NCI-H187 treated with DMSO at 0.1 percent for 48 hours (cell line): ENCODE data around the gene GPN2.
"Not testable (repeated sequence)": the region's sequence is repeated elsewhere in the genome, so short reads cannot be mapped to it uniquely, and the experiment has no call there.

Source experiments
- DNase-seq: peaks from one replicate; lab custom pipeline; 2025; lab: John Stamatoyannopoulos, UW

GPN2 gene

DNA sequence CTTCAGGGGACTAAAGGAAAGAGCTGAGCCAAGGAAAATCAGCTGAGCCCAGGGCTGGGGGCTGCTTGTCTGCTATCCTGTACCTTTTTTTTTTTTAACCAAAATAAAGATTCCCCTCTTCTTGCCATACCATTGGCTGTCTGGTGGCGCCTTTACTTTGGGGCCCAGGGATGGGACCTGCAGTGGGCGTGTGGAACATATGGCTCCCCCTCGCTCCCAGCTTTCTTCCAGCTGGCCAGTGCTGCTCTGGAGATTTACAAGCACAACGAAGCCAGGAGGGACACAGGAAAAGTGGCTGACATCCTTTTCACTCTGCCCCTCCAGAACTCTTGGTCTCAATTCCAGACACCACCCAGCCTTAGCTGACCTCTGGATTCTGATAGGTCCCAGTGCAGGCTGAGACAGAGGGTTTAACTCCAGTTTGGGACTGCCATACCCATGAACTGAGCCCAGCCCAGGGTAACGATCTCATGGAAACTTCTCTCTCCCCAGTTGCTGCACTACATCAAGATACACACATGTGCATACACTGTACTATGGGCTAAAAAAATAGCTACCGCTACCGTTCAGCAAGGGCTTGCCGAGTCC is 32.5 kb downstream of the GPN2 start:
- no peak for DNase-seq

DNA sequence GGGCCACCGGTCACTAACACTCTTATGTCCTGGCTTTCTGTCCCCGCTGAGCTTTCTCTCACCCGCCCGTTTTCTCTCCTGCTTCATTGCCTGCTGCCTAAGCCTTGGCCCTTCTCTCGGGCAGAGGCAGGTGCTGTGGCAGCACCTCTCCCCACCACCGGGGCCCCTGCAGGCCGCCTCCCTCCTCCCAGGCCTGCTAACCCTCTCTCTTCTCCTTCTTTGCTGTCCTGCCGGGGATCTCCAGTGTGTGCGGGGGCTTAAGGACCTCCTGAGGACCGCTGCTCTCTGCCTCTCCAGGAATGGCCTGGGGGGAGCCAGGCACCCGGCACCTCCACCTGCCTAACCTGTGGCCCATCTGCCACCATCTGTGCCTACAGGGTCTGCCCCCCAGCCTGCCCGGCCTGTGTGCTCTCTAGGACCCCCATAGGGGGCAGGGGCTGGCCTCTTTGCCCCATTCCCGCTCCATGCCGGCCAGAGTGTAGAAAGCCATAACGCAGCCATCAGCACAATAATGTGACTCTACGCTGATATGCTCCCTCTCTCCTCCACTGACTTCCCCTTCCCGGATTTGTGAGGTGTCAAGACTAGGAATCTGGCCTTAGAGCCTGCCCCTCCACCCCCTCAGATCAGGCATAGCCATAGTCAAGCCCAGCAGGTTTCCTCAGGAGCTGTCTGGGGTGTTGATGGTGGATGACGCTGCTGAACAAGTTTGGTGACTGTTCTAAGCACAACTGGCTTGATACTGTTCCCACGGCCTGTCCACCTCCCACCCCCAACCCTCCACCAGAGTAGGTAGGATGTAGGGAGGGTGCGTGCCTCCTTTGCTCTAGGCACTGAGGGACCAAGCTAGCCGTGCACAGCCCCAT is 33.2 kb downstream of the GPN2 start:
- no peak for DNase-seq

GRCh38 chr1:26856181-26856580 is 33.9 kb downstream of the GPN2 start:
- DNase-seq, result no peak

GRCh38 chr1:26855636-26856035 is 34.4 kb downstream of the GPN2 start:
- DNase-seq, result no peak

GRCh38 chr1:26854906-26855305 is 35.2 kb downstream of the GPN2 start:
- DNase-seq, result no peak

DNA sequence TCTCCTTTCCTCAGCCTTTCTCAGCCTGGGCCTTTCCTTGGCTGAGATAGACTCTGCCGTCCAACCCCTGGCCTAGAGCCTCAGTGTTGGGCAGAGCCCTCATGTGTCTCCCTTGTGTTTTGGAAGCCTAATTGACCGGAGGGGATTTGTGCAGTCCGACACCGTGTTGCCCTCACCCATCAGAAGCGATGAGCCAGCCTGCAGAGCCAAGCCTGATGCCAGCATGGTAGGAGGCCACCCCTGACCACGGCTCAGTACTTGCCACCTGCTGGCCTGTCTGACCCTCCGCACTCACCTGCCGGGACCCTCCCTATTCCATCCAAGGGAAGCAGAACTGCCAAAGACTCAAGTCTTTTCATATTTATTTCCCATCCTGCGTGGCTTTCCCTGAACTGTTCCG is 36.5 kb downstream of the GPN2 start:
- no peak for DNase-seq

- DNase-seq, result no peak
Measured at GRCh38 chr1:26853156-26853555, 36.9 kb downstream of the GPN2 start.

- no peak for DNase-seq
Measured at GRCh38 chr1:26852701-26853100, 37.4 kb downstream of the GPN2 start.

- no peak for DNase-seq
Measured at GRCh38 chr1:26851106-26851684, 38.9 kb downstream of the GPN2 start.

GRCh38 chr1:26848941-26849774 is 40.9 kb downstream of the GPN2 start:
- no peak for DNase-seq

- DNase-seq, result no peak
Measured at GRCh38 chr1:26848499-26848898, 41.6 kb downstream of the GPN2 start.

- DNase-seq, result not testable (repeated sequence)
Measured at GRCh38 chr1:26847826-26848225, 42.3 kb downstream of the GPN2 start.

GRCh38 chr1:26844424-26845196 is 45.5 kb downstream of the GPN2 start:
- no peak for DNase-seq

- DNase-seq, result no peak
Measured at GRCh38 chr1:26839779-26840178, 50.3 kb downstream of the GPN2 start.

GRCh38 chr1:26839339-26839722 is 50.8 kb downstream of the GPN2 start:
- DNase-seq, result no peak

GRCh38 chr1:26838474-26839338 is 51.4 kb downstream of the GPN2 start:
- no peak for DNase-seq

DNA sequence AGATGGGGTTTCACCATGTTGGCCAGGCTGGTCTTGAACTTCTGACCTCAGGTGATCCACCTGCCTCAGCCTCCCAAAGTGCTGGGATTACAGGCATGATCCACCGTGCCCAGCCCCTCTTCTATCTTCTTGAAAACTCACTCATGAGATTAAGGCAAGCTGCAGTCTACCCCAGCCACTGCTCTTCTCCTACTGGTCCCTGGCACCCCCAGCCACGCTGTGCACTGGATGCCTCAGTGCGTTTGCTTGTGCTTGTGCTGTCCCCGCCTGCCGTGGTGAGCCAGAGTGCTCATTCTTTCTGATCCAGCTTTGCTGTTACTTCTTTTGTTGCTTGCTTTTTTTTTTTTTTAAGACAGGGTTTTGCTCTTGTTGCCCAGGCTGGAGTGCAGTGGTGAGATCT is 52.4 kb downstream of the GPN2 start:
- not testable (repeated sequence) for DNase-seq

DNA sequence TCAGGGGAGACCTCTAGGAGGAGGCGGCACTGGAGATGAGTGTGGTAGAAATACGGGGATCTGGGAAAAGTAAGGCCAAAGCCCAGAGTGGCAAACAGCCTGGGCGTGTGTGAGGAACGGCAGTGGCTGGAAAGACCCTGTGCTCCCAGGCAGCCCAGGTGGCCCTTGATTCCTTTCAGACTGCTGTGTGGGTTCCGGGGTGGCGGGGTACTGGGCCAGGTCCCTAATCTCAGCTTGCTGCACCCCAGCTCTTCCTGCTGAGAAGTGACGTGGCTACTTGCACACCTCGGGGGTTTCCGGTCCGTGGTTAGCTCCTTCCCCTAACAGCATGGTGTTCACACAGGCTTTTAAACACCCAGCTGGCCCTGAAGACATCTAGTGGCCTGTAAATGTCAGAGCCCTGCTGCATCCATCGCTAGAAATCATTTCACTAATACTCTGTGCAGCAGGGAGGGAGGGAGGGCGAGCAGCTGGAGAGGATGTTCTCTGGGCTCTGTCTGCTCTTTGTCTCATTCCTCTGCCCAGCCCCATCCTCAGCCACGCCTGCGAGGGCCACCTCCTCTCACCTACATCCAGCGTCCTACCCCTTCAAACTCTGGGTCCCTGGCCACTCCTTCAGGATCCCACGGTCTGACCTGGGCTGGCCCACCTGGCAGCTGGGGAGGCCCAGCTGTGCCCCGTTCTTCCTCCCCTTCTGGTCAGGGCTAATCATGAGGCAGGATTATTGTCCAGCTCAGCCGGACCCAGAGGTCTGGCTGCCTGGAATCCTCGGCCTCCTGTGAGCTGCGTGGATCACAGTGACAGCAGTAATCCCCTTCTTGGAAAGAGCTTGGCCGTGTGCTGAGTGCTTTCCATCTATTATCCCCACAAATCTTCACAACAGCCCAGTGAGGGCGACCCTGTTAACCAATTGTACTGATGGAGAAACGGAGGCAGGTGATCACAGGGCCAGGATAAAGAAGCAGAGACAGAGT is 56.4 kb downstream of the GPN2 start:
- no peak for DNase-seq

- DNase-seq, result no peak
Measured at GRCh38 chr1:26832249-26832960, 57.7 kb downstream of the GPN2 start.
